ENCODE results near the gene SLFN12. TPM values are rescaled to one million over a fixed set of nuclear protein-coding genes. Genes with fewer than 3 reads are reported as not detected.

The SLFN12 gene
- total RNA-seq, 2 donors from 2014 or later, result 11.1 to 12.0 TPM

DNA sequence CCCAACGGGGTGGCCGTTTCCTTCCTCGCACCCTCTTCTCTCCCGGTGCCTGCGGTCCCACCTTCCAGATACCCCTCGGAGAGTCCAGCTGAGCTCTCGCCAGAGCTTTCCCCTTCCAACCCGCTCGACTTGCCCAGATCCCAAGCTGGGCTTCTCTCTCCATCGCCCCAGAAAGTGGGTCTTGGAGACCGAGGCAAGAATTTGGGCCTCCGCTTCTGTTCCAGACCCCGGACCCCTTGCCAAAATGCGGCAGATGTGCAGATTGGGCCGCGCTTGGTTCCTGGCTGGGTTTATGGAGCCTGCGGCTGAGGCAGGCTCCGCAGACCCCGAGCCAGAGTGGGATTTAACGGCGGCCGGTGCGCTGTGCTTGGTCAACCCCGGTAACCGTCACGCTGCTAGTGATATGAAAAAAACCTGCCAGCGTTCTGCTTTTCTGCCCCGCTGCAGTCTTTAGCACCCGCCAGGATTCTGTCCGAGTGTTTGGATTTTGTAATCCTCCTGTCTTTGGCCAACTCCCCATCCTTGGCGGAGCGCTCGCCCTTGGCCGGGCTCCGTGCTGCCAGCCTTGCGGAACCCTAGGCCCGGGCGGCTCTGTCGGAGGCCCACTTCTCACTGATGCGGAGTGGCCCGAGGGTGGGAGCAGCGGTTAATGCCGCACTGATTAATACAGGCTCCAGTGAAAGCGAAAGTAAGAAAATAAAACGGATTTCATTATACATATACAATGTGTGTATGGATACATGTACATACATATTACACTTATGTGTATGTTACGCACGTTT, 58.1 kb downstream of the SLFN12 start:
- DNase-seq (ENCODE audit: low spot score in 2 of 2) (peak; percentile 54 to 61), ATAC-seq (peak; percentile 61 to 71)
- peak overlapping the region; percentile 99 to 100 for H3K27ac Mint-ChIP-seq
- H3K36me3 Mint-ChIP-seq, result peaks cover 44 to 50% of the 10 kb centered on the region in 2 donors
- peaks cover 15 to 22% of the 10 kb centered on the region in 2 donors for H3K9me3 Mint-ChIP-seq

DNA sequence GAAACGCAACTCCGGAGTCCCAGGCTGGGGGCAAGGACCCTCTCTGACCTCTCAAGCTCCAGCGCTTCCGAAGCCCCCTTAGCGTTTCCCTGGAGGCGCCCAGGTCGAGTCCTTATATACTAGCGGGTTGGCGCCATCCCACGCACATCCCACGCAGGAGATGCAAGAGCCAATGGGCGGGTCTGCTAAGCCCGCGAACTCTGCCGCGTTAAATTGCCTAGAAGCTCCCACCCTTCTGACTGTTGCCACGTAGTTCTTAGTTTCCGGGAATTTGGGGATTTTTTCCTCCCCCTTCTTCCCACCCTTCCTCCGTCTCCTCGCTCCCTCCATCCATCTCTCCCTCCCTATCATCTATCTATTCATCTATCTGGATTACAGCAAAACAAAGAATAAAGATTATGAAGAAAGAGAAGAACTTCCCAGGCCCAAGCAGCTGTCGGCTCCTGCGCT, 58.7 kb downstream of the SLFN12 start, which contains the start of gene SLFN11:
TSS of gene SLFN11 (minus strand) at position 88 of the 450 bp plus-strand sequence. CDS start 9,814 bp downstream, outside the sequence.
- Mint-ChIP-seq H3K27ac (peak within 1 kb of the TSS; percentile 99 to 100), H3K9me3 (peaks cover 15 to 22% of the 10 kb centered on the region in 2 donors), H3K36me3 (peaks cover 46 to 50% of the 10 kb centered on the region in 2 donors)
- peak; percentile 82 to 88 for ATAC-seq
- peak; percentile 89 to 91 for DNase-seq (ENCODE audit: low spot score in 2 of 2)

DNA sequence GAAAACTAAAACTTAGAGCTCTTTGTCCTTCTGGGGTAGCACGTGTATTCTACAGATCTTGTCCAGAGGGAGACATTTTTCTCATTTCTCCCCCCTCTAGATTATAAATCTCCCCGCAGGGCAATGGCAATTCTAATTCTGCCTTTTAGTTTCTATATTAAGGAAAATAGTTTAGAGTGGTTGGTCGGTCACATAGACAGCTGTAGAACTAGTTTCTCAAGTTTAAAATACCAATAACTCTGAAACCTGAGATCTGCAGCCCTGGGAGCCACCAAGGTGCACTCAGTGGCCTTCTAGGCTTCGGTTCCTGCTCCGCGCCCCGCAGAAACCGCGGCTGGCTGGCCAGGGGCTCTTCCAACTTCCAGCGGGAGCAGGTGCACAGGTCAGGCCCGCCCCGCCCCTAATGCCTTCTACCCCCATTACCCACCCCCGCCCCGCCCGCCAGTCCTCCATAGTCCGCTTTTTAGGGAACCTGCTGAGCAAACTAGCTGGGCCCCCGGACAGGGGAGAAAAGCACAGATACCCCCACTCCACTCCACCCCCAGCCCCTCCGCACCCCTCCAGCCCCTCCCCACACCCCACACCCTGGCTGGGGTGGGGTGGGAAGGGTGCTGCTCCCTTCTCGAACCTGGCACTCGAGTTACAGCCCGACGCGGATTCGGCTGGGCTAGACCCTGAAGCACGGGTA, 59.3 kb downstream of the SLFN12 start:
- Mint-ChIP-seq H3K36me3 (peaks cover 46 to 50% of the 10 kb centered on the region in 2 donors), H3K27ac (peak overlapping the region; percentile 99 to 100), H3K9me3 (peaks cover 15 to 22% of the 10 kb centered on the region in 2 donors)
- DNase-seq (ENCODE audit: low spot score in 2 of 2), result peak in 1 of 2 donors; percentile 27
- ATAC-seq, result peak in 1 of 2 donors; percentile 8

DNA sequence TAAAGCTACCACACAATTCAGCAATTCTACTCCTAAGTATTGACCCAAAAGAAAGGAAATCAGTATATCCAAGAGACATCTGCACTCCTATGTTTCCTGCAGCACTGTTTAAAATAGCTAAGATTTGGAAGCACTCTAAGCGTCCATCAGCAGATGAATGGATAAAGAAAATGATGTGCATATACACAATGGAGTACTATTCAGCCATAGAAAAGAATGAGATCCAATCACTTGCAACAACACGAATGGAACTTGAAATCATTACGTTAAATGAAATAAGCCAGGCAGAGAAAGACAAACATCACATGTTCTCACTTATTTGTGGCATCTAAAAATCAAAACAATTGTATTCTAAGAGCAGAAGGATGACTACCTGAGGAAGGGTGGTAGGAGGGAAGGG, 60.4 kb downstream of the SLFN12 start:
- peak overlapping the region in 1 of 2 donors; percentile 3 for H3K27ac Mint-ChIP-seq
- ATAC-seq (no peak), DNase-seq (ENCODE audit: low spot score in 2 of 2) (no peak)
- peaks cover 46 to 50% of the 10 kb centered on the region in 2 donors for H3K36me3 Mint-ChIP-seq
- peaks cover 15 to 22% of the 10 kb centered on the region in 2 donors for H3K9me3 Mint-ChIP-seq

DNA sequence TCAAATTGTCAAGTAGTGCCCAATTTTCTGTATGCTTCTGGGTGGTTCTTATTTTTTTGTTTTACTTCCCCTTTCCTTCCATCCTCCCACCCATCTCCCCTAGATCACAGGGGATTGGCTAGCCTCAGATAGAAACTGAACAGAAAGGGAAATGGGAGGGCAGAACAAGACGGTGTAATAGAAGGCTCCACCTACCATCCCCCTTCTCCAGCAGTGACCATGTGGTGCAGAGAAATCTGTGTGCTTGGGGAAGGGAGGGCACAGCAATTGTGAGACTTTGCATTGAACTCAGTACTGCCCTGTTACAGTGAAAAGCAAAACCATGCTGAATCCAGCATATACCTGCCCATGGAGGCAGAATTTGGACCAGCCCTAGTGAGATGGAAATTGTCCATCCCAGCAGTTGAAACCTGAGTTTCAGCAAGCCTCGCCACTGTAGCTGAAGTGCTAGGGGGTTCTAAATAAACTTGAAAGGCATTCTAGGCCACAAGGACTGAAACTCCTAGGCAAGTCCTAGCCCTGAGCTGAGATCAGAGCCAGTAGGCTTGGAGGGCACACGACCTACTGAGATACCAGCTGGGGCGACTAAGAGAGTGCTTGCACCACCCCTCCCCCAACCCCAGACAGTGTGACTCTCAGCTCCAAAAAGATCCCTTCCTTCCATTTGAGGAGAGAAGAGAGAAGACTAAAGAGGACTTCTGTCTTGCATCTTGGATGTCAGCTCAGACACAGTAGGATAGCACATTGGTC, 64.0 kb downstream of the SLFN12 start:
- ATAC-seq (peak; percentile 52 to 78), DNase-seq (ENCODE audit: low spot score in 2 of 2) (no peak)
- Mint-ChIP-seq H3K27ac (no peak overlapping the region), H3K36me3 (peaks cover 47 to 62% of the 10 kb centered on the region in 2 donors), H3K9me3 (peaks cover 15 to 22% of the 10 kb centered on the region in 2 donors)

DNA sequence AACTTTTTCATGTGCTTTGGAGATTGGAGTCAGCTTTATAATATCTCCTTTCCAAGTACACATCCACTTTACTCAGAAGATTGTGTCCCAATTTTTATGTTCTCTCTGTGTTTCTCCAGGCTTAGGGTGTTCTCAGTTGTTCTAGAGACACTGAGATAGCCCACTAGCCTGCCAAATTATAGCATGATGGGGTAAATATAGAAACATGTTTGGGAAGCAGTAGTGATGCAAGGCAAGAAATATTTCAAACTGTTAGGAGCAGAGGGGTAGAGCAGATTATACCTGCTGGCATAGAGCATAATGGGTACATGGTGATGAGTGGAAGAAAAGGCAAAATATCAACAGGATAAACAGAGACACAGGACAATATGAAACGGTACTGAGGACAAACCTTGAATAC, 71.3 kb downstream of the SLFN12 start:
- no peak for ATAC-seq
- DNase-seq (ENCODE audit: low spot score in 2 of 2), result no peak
- peak overlapping the region in 1 of 2 donors; percentile 66 for H3K27ac Mint-ChIP-seq
- peaks cover 24 to 77% of the 10 kb centered on the region in 2 donors for H3K36me3 Mint-ChIP-seq
- no peaks in the 10 kb centered on the region for H3K9me3 Mint-ChIP-seq

Other genes starting within 250 kb of the SLFN12 start
- not detected for gene SLC35G3, start 238.1 kb downstream of the SLFN12 start, total RNA-seq
- gene SLFN5, start 189.4 kb downstream of the SLFN12 start, total RNA-seq, result 10 to 100 TPM; 24.3 to 68.2 TPM
- 10 to 100 TPM; 64.6 to 96.7 TPM for gene SLFN11, start 58.9 kb downstream of the SLFN12 start, total RNA-seq
- 10 to 100 TPM; 37.9 to 41.2 TPM for gene SLFN13, start 16.3 kb upstream of the SLFN12 start, total RNA-seq
- 10 to 100 TPM; 33.7 to 43.2 TPM for gene SLFN12L, start 105.2 kb upstream of the SLFN12 start, total RNA-seq
- under 1 TPM in 1 of 2 donors, not detected in 1; 0.08 TPM for gene SLFN14, start 128.3 kb upstream of the SLFN12 start, total RNA-seq
- 1 to 10 TPM; 5.1 to 5.6 TPM for gene PEX12, start 146.1 kb upstream of the SLFN12 start, total RNA-seq
- 100 to 1,000 TPM; 185 to 202 TPM for gene AP2B1, start 154.8 kb upstream of the SLFN12 start, total RNA-seq